H1 (cell line): ENCODE measurements around the gene DIPK1C. TPM values are rescaled to one million over a fixed set of nuclear protein-coding genes. Genes with fewer than 3 reads are reported as not detected.

Experiments used
- CTCF ChIA-PET: fragments of 300-600 bp; sonication (Branson Sonifier 250); formaldehyde crosslinking; loops from one replicate; lab custom pipeline; 2021; ENCODE audit not compliant: partially characterized antibody; lab: Charles Lee
- POLR2A ChIA-PET: fragments of 300-600 bp; sonication (Branson Sonifier 250); formaldehyde crosslinking; loops from one replicate; lab custom pipeline; 2021; ENCODE audit warnings: inconsistent platforms; ENCODE audit not compliant: partially characterized antibody; lab: Charles Lee
- DNase-seq, 2 experiments: peaks; one replicate each; pipeline versions ENCODE4 v3.0.0 to v3.0.0-alpha.2; 2010 to 2022; ENCODE audit warnings: low spot score in 2 of 2, low read depth in 1 of 2, mixed read lengths in 1 of 2
- FAIRE-seq: peaks from 2 replicates; lab custom pipeline; 2011; peaks lifted over from hg19 to GRCh38; lab: Jason Lieb, UNC
- H2AFZ ChIP-seq: 2 replicates; pipeline ENCODE4 v1.8.1; 2012; ENCODE audit warnings: low read length, inconsistent platforms
- H2AK5ac ChIP-seq: 2 replicates; pipeline ENCODE4 v1.6.1; 2013; ENCODE audit warnings: low read depth, low read length
- H2BK120ac ChIP-seq: replicated peaks from 2 replicates; pipeline ENCODE3; 2013; ENCODE audit warnings: low read depth, low read length, inconsistent platforms
- H2BK12ac ChIP-seq: 2 replicates; pipeline ENCODE4 v1.6.1; 2013; ENCODE audit warnings: low read depth, low read length
- H2BK15ac ChIP-seq: 2 replicates; pipeline ENCODE4 v1.6.1; 2013; ENCODE audit warnings: low read length
- H2BK20ac ChIP-seq: 2 replicates; pipeline ENCODE4 v1.6.1; 2013; ENCODE audit warnings: low read length
- H2BK5ac ChIP-seq: 2 replicates; pipeline ENCODE4 v1.6.1; 2013; ENCODE audit warnings: low read depth, low read length
- H3K14ac ChIP-seq: 2 replicates; pipeline ENCODE4 v1.6.1; 2013; ENCODE audit warnings: inconsistent platforms; ENCODE audit not compliant: insufficient read length
- H3K18ac ChIP-seq: 2 replicates; pipeline ENCODE4 v1.6.1; 2013; ENCODE audit warnings: low read length; ENCODE audit errors: extremely low read depth
- H3K23ac ChIP-seq: 2 replicates; pipeline ENCODE4 v1.6.1; 2013; ENCODE audit warnings: inconsistent platforms; ENCODE audit not compliant: insufficient read length
- H3K23me2 ChIP-seq: 2 replicates; pipeline ENCODE4 v1.6.1; 2013; ENCODE audit warnings: low read depth, low read length
- H3K27ac ChIP-seq: 2 replicates; pipeline ENCODE4 v1.6.1; 2011; ENCODE audit warnings: low read depth, low read length, inconsistent platforms
- H3K27me3 ChIP-seq, 4 experiments: replicated peaks in 1 of 4; 1 replicate in 1 of 4; 2 replicates in 3 of 4; pipeline versions ENCODE4 v1.6.1 to v1.8.1; 2011 to 2013; ENCODE audit warnings: low read length in 3 of 4, mild to moderate bottlenecking in 3 of 4, inconsistent platforms in 2 of 4, mixed read lengths in 2 of 4, moderate library complexity in 1 of 4; ENCODE audit not compliant: control insufficient read depth in 3 of 4, insufficient read depth in 3 of 4; ENCODE audit errors: extremely low read depth in 1 of 4
- H3K36me3 ChIP-seq, 4 experiments: 2 replicates each; pipeline versions ENCODE4 v1.6.1 to v1.8.1; 2011 to 2013; ENCODE audit warnings: mild to moderate bottlenecking in 4 of 4, low read length in 3 of 4, moderate library complexity in 2 of 4, control low read depth in 1 of 4, inconsistent platforms in 1 of 4; ENCODE audit not compliant: insufficient read depth in 4 of 4, control insufficient read depth in 2 of 4
- H3K4ac ChIP-seq: replicated peaks from 2 replicates; pipeline ENCODE3; 2013; ENCODE audit warnings: low read length, low read depth, mixed read lengths, inconsistent platforms; ENCODE audit not compliant: insufficient read length
- H3K4me1 ChIP-seq, 4 experiments: replicated peaks in 1 of 4; 1 replicate in 1 of 4; 2 replicates in 3 of 4; pipeline versions ENCODE4 v1.6.1 to v1.8.1; 2011 to 2013; ENCODE audit warnings: low read length in 3 of 4, inconsistent platforms in 2 of 4, mixed read lengths in 1 of 4; ENCODE audit not compliant: insufficient read depth in 4 of 4, control insufficient read depth in 3 of 4
- H3K4me2 ChIP-seq, 2 experiments: 2 replicates each; pipeline versions ENCODE4 v1.6.1 to v1.8.1; 2011 to 2013; ENCODE audit warnings: low read depth in 2 of 2, low read length in 2 of 2, control low read depth in 1 of 2, inconsistent platforms in 1 of 2, mild to moderate bottlenecking in 1 of 2; ENCODE audit not compliant: insufficient read depth in 1 of 2
- H3K4me3 ChIP-seq, 4 experiments: fragments of 200-600, 300-600 bp in 1 of 4; sonication (generic), shearing (Covaris generic), sonication (Bioruptor Twin) in 1 of 4; 2 replicates each; pipeline versions ENCODE4 v1.5.1 to v1.8.1; 2011 to 2016; ENCODE audit warnings: low read length in 4 of 4, low read depth in 3 of 4, control low read depth in 2 of 4, inconsistent platforms in 2 of 4, mild to moderate bottlenecking in 2 of 4, mixed read lengths in 1 of 4, moderate library complexity in 1 of 4; ENCODE audit not compliant: insufficient read depth in 2 of 4; ENCODE audit errors: extremely low read depth in 1 of 4
- H3K56ac ChIP-seq: replicated peaks from 2 replicates; pipeline ENCODE3; 2013; ENCODE audit warnings: low read depth, mild to moderate bottlenecking, mixed read lengths, low read length, inconsistent platforms; ENCODE audit not compliant: insufficient read length
- H3K79me1 ChIP-seq: 2 replicates; pipeline ENCODE4 v1.6.1; 2013; ENCODE audit warnings: low read depth, low read length, control low read depth
- H3K79me2 ChIP-seq, 2 experiments: 2 replicates each; pipeline versions ENCODE4 v1.6.1 to v1.8.1; 2012 to 2013; ENCODE audit warnings: low read length in 2 of 2, mild to moderate bottlenecking in 2 of 2, inconsistent platforms in 1 of 2; ENCODE audit not compliant: insufficient read depth in 2 of 2, control insufficient read depth in 1 of 2
- H3K9ac ChIP-seq, 4 experiments: replicated peaks in 1 of 4; 1 replicate in 1 of 4; 2 replicates in 3 of 4; pipeline versions ENCODE4 v1.6.1 to v1.8.1; 2011 to 2013; ENCODE audit warnings: low read depth in 3 of 4, low read length in 3 of 4, control low read depth in 2 of 4, mild to moderate bottlenecking in 2 of 4, moderate library complexity in 2 of 4, inconsistent platforms in 1 of 4; ENCODE audit errors: extremely low read depth in 1 of 4
- H3K9me3 ChIP-seq, 2 experiments: 2 replicates each; pipeline versions ENCODE4 v1.6.1 to v1.8.1; 2012 to 2013; ENCODE audit warnings: mild to moderate bottlenecking in 2 of 2, moderate library complexity in 2 of 2, control low read depth in 1 of 2, inconsistent platforms in 1 of 2, low read depth in 1 of 2, low read length in 1 of 2, mixed read lengths in 1 of 2; ENCODE audit not compliant: insufficient read depth in 2 of 2
- H4K20me1 ChIP-seq, 2 experiments: replicated peaks in 1 of 2; 2 replicates each; pipeline versions ENCODE3 to v1.8.1; 2011 to 2013; ENCODE audit warnings: inconsistent platforms in 2 of 2, low read length in 2 of 2, mild to moderate bottlenecking in 1 of 2; ENCODE audit not compliant: insufficient read depth in 2 of 2, control insufficient read depth in 1 of 2
- H4K5ac ChIP-seq: 2 replicates; pipeline ENCODE4 v1.6.1; 2013; ENCODE audit warnings: low read length, low read depth, mixed read lengths, inconsistent platforms; ENCODE audit not compliant: insufficient read length
- H4K8ac ChIP-seq: 2 replicates; pipeline ENCODE4 v1.8.0; 2013; ENCODE audit warnings: mild to moderate bottlenecking, moderate library complexity, low read length, inconsistent platforms; ENCODE audit not compliant: insufficient read depth; ENCODE audit errors: extremely low read depth
- H4K91ac ChIP-seq: replicated peaks from 2 replicates; pipeline ENCODE3; 2013; ENCODE audit warnings: low read length, mixed read lengths, inconsistent platforms; ENCODE audit not compliant: insufficient read length
- BCL11A ChIP-seq, 2 experiments: IDR thresholded peaks; one replicate each; pipeline ENCODE4 v1.6.1; 2011; ENCODE audit warnings: low read depth in 2 of 2, low read length in 2 of 2, mild to moderate bottlenecking in 2 of 2
- CBX8 ChIP-seq: fragments of 300-800, 300-1000 bp; sonication (generic); IDR thresholded peaks from 2 replicates; pipeline ENCODE4 v1.7.1; 2016; ENCODE audit warnings: low read depth, low read length, borderline replicate concordance
- GABPA ChIP-seq: IDR thresholded peaks from 2 replicates; pipeline ENCODE4 v1.6.1; 2011; ENCODE audit warnings: mild to moderate bottlenecking, low read length, moderate library complexity, borderline replicate concordance; ENCODE audit not compliant: insufficient read depth
- MAX ChIP-seq: IDR thresholded peaks from 2 replicates; pipeline ENCODE4 v1.6.1; 2012; ENCODE audit warnings: inconsistent platforms
- WGBS, 2 experiments: shearing (Covaris generic) in 1 of 2; methylation state at CpG; one replicate each; pipeline versions ENCODE4 v1.1.6 to v1.1.7; 2013 to 2015; ENCODE audit warnings: low lambda C conversion rate in 2 of 2, mixed read lengths in 2 of 2, inconsistent platforms in 1 of 2, low coverage in 1 of 2, missing lambda C conversion rate in 1 of 2; ENCODE audit not compliant: insufficient replicate concordance in 2 of 2, insufficient coverage in 1 of 2, insufficient read length in 1 of 2; ENCODE audit errors: extremely low coverage in 1 of 2, missing lambda C conversion rate in 1 of 2; 5-methylcytosine and 5-hydroxymethylcytosine counted together
- polyA plus RNA-seq, 7 experiments: library from polyadenylated mRNA; depleted of rRNA in 3 of 7; stranded (reverse) in 5 of 7; unstranded in 2 of 7; fragments of >200 nt in 5 of 7; fragments of 200-250 nt in 2 of 7; gene quantifications; 1 replicate in 5 of 7; 2 replicates in 1 of 7; 4 replicates in 1 of 7; pipeline versions ENCODE4 v1.2.1 to v1.2.3, GENCODE V29; 2011 to 2013; ENCODE audit warnings: missing spikeins in 2 of 7, mixed read lengths in 2 of 7
- total RNA-seq: library from RNA; stranded (reverse); fragmentation: NEBNext Ultra II Directional; extraction: Animal tissue kit (Norgen Biotek cat#: 25700); gene quantifications from 2 replicates; pipeline ENCODE4 v1.2.1, GENCODE V29; 2021

DIPK1C gene
- total and polyA plus RNA-seq, 2 of the 8 experiments (the other 6 are each of a cell fraction or from before 2014, with no cell fraction given): 0.08 TPM; not detected in 1

GRCh38 chr18:74399091-74399887 lies 57.8 kb downstream of the DIPK1C start:
- 92% methylated on average over 14 of the region's 14 CpGs; no CpG with 5 or more reads in 1 of the 2 experiments for WGBS, 2 experiments
- Histone ChIP-seq H3K14ac (no peak overlapping the region), H3K36me3 (no peaks in the 10 kb centered on the region), H3K18ac (no peak overlapping the region), H2BK12ac (no peak overlapping the region), H3K4me3 (no peak overlapping the region), H2BK20ac (no peak overlapping the region), H3K27me3 (no peaks in the 10 kb centered on the region), H3K79me1 (no peaks in the 10 kb centered on the region), H3K4me2 (no peak overlapping the region), H2AFZ (no peak overlapping the region), H3K9ac (no peak overlapping the region), H3K4me1 (no peaks in the 10 kb centered on the region; a peak in 1 of 7 replicates), H3K4ac (no peak overlapping the region), H4K91ac (no peak overlapping the region), H3K79me2 (no peaks in the 10 kb centered on the region), H4K8ac (no peak overlapping the region), H2BK15ac (no peak overlapping the region), H2BK120ac (no peak overlapping the region), H3K23me2 (no peaks in the 10 kb centered on the region), H3K23ac (no peak overlapping the region), H2BK5ac (no peak overlapping the region), H3K9me3 (no peaks in the 10 kb centered on the region), H2AK5ac (no peak overlapping the region), H4K20me1 (no peaks in the 10 kb centered on the region), H3K27ac (no peak overlapping the region), H4K5ac (no peak overlapping the region), H3K56ac (no peak overlapping the region)
- FAIRE-seq (no peak), DNase-seq (no peak)
- ChIA-PET CTCF (interaction anchor here (0.7 to 0.8 kb wide), 3 partner anchors 46 to 202 kb away, joined by 3 read pairs; no protein-coding TSS in a partner anchor), POLR2A (no interaction called here)
- no peak for TF ChIP-seq GABPA
- TF ChIP-seq BCL11A (IDR thresholded peaks at IDR 0.05; ENCODE audit: low read depth in 2 of 2, low read length in 2 of 2): no peak
- no peak for TF ChIP-seq MAX
- TF ChIP-seq CBX8: no peak
